ENCODE data around the gene TRAPPC5.
A peak's percentile ranks its signal among the peaks of the same experiment; 100 is the strongest.

Gene TRAPPC5

DNA sequence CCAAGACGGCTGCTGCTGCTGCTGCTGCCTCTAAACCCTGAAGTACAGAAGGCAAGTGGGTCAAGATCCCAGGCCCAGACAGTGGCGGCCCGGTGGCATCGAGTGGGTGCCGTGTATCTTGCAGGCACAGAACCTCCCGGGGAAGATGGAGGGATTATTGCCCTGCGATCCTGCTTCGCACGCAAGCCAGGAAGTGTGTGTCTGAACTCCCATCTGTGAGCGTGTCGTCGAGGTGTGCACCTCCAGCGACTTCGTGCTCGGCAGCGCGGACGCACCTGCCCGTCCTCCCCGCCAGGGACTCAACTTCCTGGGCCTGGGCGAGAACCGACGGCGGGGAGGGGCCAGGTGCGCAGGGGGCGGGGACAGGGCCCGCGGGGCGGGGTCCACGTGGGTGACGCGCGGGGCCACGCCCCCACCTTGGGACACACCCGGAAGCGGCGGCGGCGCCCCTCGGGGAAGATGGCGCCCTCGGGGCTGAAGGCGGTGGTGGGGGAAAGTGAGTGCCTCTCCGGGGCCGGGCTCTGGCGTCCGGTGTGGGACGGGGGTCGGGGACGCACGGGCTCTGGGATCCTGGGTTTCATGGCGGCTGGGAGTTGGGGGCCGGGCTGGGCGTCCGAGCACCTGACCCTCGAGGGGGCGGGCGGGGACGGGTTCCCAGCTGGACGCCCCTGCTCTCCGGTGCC, 43.8 kb upstream of the TRAPPC5 start, which contains the start of gene STXBP2:
STXBP2 (plus strand) TSS at position 420 of the 683 bp plus-strand sequence; CDS start at position 460, 40 bp downstream.
- TF ChIP-seq MYC (IDR thresholded peaks at IDR 0.05; ENCODE audit: low read depth, low read length) (peak; percentile 48; the same call in 1 of the 2 replicates), POLR2A (IDR thresholded peaks at IDR 0.05; ENCODE audit: extremely low read depth, insufficient read length) (peak; percentile 79), CTCF (IDR thresholded peaks at IDR 0.05; ENCODE audit: low read depth, low read length) (no peak)
- TF ChIP-seq, protein P1, sequence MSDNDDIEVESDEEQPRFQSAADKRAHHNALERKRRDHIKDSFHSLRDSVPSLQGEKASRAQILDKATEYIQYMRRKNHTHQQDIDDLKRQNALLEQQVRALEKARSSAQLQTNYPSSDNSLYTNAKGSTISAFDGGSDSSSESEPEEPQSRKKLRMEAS (IDR thresholded peaks at IDR 0.05; ENCODE audit: low read depth, low read length) = peak; percentile 91
- peak; percentile 84 for DNase-seq (ENCODE audit: low read depth)
- H3K4me3 ChIP-seq (ENCODE audit: low read depth, low read length) = peak within 1 kb of the TSS; percentile 83

GRCh38 chr19:7637374-7638256, 43.0 kb upstream of the TRAPPC5 start:
- H3K4me3 ChIP-seq (ENCODE audit: low read depth, low read length) = peak overlapping the region; percentile 83
- peak; percentile 80 for DNase-seq (ENCODE audit: low read depth)
- peak; percentile 60; the same call in 1 of the 2 replicates for TF ChIP-seq MYC (IDR thresholded peaks at IDR 0.05; ENCODE audit: low read depth, low read length)
- TF ChIP-seq POLR2A (IDR thresholded peaks at IDR 0.05; ENCODE audit: extremely low read depth, insufficient read length) = no peak

GRCh38 chr19:7638802-7639465, 41.7 kb upstream of the TRAPPC5 start:
- DNase-seq (ENCODE audit: low read depth) = no peak
- H3K4me3 ChIP-seq (ENCODE audit: low read depth, low read length) = no peak overlapping the region
- TF ChIP-seq POLR2A (IDR thresholded peaks at IDR 0.05; ENCODE audit: extremely low read depth, insufficient read length) (no peak), MYC (IDR thresholded peaks at IDR 0.05; ENCODE audit: low read depth, low read length) (no peak)

GRCh38 chr19:7639863-7640348, 40.7 kb upstream of the TRAPPC5 start:
- H3K4me3 ChIP-seq (ENCODE audit: low read depth, low read length) = no peak overlapping the region
- DNase-seq (ENCODE audit: low read depth) = no peak
- no peak for TF ChIP-seq CTCF (IDR thresholded peaks at IDR 0.05; ENCODE audit: low read depth, low read length)
- TF ChIP-seq, protein P1 (IDR thresholded peaks at IDR 0.05; ENCODE audit: low read depth, low read length) = 0 out of 2 replicates have a peak, but pooled peaks have one; percentile 38

DNA sequence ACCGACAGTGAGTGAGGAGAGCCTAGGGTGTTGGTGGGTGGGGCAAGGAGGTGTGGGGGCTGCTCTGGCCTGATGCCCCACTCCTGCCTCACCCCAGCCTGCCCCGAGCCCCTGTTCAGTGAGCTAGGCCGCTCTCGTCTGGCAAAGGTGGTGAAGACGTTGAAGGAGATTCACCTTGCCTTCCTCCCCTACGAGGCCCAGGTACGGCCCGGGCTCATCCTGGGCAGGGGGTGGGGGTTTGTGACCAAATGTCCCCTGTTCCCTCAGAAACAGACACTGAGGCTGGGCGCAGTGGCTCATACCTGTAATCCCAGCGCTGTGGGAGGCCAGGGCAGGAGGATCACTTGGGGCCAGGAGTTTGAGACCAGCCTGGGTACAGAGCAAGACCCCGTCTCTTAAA, 39.8 kb upstream of the TRAPPC5 start:
- no peak for DNase-seq (ENCODE audit: low read depth)
- no peak for TF ChIP-seq MYC (IDR thresholded peaks at IDR 0.05; ENCODE audit: low read depth, low read length)
- TF ChIP-seq, protein P1 (IDR thresholded peaks at IDR 0.05; ENCODE audit: low read depth, low read length) = no peak
- TF ChIP-seq CTCF (IDR thresholded peaks at IDR 0.05; ENCODE audit: low read depth, low read length) = no peak
- no peak for TF ChIP-seq POLR2A (IDR thresholded peaks at IDR 0.05; ENCODE audit: extremely low read depth, insufficient read length)
- H3K4me3 ChIP-seq (ENCODE audit: low read depth, low read length) = no peak overlapping the region

DNA sequence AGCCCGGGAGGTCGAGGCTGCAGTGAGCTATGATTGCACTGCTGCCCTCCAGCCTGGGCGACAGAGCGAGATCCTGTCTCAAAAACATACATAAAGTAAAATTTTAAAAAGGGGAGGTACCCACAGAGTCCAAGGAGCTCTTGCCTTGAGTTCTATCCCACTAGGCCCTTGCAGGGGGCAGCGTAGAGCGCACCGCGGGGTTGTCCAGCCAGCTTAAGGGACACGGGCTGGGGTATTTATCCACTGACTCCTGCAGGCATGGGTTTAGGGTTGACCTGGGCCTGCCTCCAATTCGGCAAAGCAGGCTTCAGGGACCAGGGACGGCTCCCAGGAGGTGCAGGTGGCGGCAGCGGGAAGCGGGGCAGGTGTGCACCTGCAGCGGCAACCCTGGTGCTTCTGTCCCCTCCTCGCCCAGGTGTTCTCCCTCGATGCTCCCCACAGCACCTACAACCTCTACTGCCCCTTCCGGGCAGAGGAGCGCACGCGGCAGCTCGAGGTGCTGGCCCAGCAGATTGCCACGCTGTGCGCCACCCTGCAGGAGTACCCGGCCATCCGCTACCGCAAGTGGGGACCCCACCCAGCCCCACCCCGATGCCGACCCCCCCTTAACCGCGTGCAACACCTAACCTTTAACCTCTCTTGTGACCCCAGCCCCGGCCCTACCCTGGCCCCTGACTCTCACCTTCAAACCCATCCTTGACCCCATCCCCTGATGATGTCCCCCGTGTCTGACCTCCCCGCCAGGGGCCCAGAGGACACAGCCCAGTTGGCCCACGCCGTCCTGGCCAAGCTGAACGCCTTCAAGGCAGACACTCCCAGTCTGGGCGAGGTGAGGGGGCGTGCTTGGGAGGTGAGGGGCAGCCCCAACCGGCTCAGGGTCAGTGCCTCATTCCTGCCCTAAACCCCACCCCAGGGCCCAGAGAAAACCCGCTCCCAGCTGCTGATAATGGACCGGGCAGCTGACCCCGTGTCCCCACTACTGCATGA, 39.0 kb upstream of the TRAPPC5 start:
- TF ChIP-seq, protein P1 (IDR thresholded peaks at IDR 0.05; ENCODE audit: low read depth, low read length) = no peak
- TF ChIP-seq CTCF (IDR thresholded peaks at IDR 0.05; ENCODE audit: low read depth, low read length) = peak; percentile 22
- H3K4me3 ChIP-seq (ENCODE audit: low read depth, low read length) = no peak overlapping the region
- no peak for DNase-seq (ENCODE audit: low read depth)
